IMR-90 (cell line): ENCODE results near the gene GRIN1.

Source experiments
- BHLHE40 ChIP-seq: fragments of 150-350 bp; IDR thresholded peaks from 2 replicates; pipeline ENCODE4 v1.6.1; 2016; ENCODE audit warnings: mild to moderate bottlenecking, low read depth, low read length
- CEBPB ChIP-seq: IDR thresholded peaks from 2 replicates; pipeline ENCODE4 v1.6.1; 2012; ENCODE audit warnings: low read depth, low read length, improper control_type of control experiment
- CHD1 ChIP-seq: IDR thresholded peaks from 2 replicates; pipeline ENCODE4 v1.6.1; 2012; ENCODE audit warnings: low read depth, low read length, improper control_type of control experiment
- MAFK ChIP-seq: IDR thresholded peaks from 2 replicates; pipeline ENCODE4 v1.6.1; 2012; ENCODE audit warnings: low read depth, low read length, improper control_type of control experiment
- MXI1 ChIP-seq: IDR thresholded peaks from 2 replicates; pipeline ENCODE4 v1.6.1; 2012; ENCODE audit warnings: low read depth, mild to moderate bottlenecking, low read length, moderate library complexity, borderline replicate concordance
- NFE2L2 ChIP-seq: fragments of 150-350 bp; IDR thresholded peaks from 2 replicates; pipeline ENCODE4 v1.6.1; 2016; ENCODE audit warnings: low read depth, mild to moderate bottlenecking, low read length
- POLR2A ChIP-seq: IDR thresholded peaks from 2 replicates; pipeline ENCODE4 v1.6.1; 2012; ENCODE audit warnings: mild to moderate bottlenecking, low read depth, low read length
- RAD21 ChIP-seq: IDR thresholded peaks from 2 replicates; pipeline ENCODE4 v1.6.1; 2012; ENCODE audit warnings: low read length, improper control_type of control experiment
- RCOR1 ChIP-seq: IDR thresholded peaks from 2 replicates; pipeline ENCODE4 v1.6.1; 2012; ENCODE audit warnings: mild to moderate bottlenecking, low read length, improper control_type of control experiment; ENCODE audit not compliant: insufficient replicate concordance
- RFX5 ChIP-seq: IDR thresholded peaks from 2 replicates; pipeline ENCODE4 v1.8.0; 2012; ENCODE audit warnings: low read depth, mild to moderate bottlenecking, low read length, moderate library complexity
- SMC3 ChIP-seq: fragments of 150-350 bp; IDR thresholded peaks from 2 replicates; pipeline ENCODE4 v1.6.1; 2016; ENCODE audit warnings: low read depth, mild to moderate bottlenecking, antibody characterized with exemption, low read length, moderate library complexity
- TF ChIP-seq, protein P1 (sequence below): fragments of 150-350 bp; IDR thresholded peaks from 2 replicates; pipeline ENCODE4 v1.6.1; 2016; ENCODE audit warnings: low read depth, mild to moderate bottlenecking, low read length, moderate library complexity, borderline replicate concordance
- TF ChIP-seq, protein P2 (sequence below): conservative IDR thresholded peaks from 2 replicates; pipeline ENCODE4 v1.5.1; 2012; ENCODE audit warnings: mild to moderate bottlenecking, low read depth, low read length, improper control_type of control experiment
- TF ChIP-seq, protein P3 (sequence below): fragments of 150-350 bp; IDR thresholded peaks from 2 replicates; pipeline ENCODE4 v1.6.1; 2017; ENCODE audit warnings: mild to moderate bottlenecking, antibody characterized with exemption, low read length, low read depth

DNA sequence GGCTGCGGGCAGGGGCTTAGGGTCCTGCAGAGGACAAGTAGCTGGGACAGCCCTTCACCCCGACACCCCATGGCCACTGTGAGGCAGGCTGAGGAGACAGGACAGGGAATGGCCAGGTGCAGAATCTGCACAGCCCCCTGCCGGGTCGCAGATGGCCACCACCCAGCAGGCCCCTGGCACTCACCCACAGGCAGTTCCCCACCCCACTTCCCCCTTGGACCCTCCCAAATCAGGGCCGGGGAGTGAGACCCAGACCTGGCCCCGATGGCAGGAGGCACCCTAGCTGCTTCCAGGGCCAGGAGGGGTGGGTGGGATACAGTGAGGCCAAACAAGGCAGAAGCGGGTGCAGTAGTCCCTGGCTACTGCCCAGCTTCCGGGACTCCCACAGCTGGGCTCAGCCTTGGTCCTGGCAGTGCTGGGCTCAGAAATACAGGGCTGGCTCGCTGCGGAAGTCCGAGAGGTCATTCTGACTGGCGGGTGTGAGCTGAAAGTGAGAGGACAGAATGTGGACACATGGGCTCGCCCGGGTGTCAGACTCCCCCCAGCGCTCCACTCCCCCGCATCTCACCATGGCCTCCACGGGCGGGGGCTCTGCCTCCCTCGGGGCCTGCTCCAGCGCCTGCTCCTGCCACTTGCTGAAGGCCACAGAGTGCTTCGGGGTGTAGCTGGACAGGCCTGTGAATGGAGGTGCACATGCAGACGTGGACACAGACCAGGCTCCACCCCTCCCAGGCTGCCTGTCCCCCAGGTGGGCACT, 52.9 kb downstream of the GRIN1 start:
- TF ChIP-seq, protein P1, sequence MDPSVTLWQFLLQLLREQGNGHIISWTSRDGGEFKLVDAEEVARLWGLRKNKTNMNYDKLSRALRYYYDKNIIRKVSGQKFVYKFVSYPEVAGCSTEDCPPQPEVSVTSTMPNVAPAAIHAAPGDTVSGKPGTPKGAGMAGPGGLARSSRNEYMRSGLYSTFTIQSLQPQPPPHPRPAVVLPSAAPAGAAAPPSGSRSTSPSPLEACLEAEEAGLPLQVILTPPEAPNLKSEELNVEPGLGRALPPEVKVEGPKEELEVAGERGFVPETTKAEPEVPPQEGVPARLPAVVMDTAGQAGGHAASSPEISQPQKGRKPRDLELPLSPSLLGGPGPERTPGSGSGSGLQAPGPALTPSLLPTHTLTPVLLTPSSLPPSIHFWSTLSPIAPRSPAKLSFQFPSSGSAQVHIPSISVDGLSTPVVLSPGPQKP = no peak
- TF ChIP-seq SMC3 = no peak
- TF ChIP-seq RCOR1 = no peak
- TF ChIP-seq, protein P2, sequence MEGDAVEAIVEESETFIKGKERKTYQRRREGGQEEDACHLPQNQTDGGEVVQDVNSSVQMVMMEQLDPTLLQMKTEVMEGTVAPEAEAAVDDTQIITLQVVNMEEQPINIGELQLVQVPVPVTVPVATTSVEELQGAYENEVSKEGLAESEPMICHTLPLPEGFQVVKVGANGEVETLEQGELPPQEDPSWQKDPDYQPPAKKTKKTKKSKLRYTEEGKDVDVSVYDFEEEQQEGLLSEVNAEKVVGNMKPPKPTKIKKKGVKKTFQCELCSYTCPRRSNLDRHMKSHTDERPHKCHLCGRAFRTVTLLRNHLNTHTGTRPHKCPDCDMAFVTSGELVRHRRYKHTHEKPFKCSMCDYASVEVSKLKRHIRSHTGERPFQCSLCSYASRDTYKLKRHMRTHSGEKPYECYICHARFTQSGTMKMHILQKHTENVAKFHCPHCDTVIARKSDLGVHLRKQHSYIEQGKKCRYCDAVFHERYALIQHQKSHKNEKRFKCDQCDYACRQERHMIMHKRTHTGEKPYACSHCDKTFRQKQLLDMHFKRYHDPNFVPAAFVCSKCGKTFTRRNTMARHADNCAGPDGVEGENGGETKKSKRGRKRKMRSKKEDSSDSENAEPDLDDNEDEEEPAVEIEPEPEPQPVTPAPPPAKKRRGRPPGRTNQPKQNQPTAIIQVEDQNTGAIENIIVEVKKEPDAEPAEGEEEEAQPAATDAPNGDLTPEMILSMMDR = no peak
- TF ChIP-seq BHLHE40 = no peak
- TF ChIP-seq POLR2A = no peak
- TF ChIP-seq CHD1 = no peak
- no peak for TF ChIP-seq RAD21
- TF ChIP-seq CEBPB = no peak
- no peak for TF ChIP-seq RFX5
- no peak for TF ChIP-seq MAFK
- TF ChIP-seq MXI1 = no peak
- TF ChIP-seq, protein P3, sequence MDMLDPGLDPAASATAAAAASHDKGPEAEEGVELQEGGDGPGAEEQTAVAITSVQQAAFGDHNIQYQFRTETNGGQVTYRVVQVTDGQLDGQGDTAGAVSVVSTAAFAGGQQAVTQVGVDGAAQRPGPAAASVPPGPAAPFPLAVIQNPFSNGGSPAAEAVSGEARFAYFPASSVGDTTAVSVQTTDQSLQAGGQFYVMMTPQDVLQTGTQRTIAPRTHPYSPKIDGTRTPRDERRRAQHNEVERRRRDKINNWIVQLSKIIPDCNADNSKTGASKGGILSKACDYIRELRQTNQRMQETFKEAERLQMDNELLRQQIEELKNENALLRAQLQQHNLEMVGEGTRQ = no peak
- TF ChIP-seq NFE2L2 = no peak
